Calu3 (cell line): ENCODE results near the gene MNX1. TPM values are rescaled to one million over a fixed set of nuclear protein-coding genes. Genes with fewer than 3 reads are reported as not detected.

Experiments used
- BruUV-seq: library from RNA; stranded (reverse); fragments of 400-500 nt; replicated peaks from 2 replicates; lab custom pipeline; 2021; lab: Mats Ljungman, UMichigan
- CTCF ChIA-PET: fragments of 300-600 bp; sonication (Branson Sonifier 250); formaldehyde crosslinking; loops from one replicate; lab custom pipeline; 2022; ENCODE audit warnings: antibody characterized with exemption; lab: Charles Lee
- DNase-seq: peaks from one replicate; pipeline ENCODE4 v3.0.0; 2022
- H3K27ac Mint-ChIP-seq: one replicate; pipeline ENCODE4 v1.8.0; 2022; ENCODE audit warnings: mixed read lengths; ENCODE audit not compliant: unreplicated experiment
- H3K27me3 Mint-ChIP-seq: one replicate; pipeline ENCODE4 v1.8.0; 2022; ENCODE audit warnings: mixed read lengths; ENCODE audit not compliant: unreplicated experiment
- H3K36me3 Mint-ChIP-seq: one replicate; pipeline ENCODE4 v1.8.0; 2022; ENCODE audit warnings: mild to moderate bottlenecking, moderate library complexity, mixed read lengths; ENCODE audit not compliant: insufficient read depth, unreplicated experiment
- H3K4me1 Mint-ChIP-seq: one replicate; pipeline ENCODE4 v1.8.0; 2022; ENCODE audit warnings: mild to moderate bottlenecking, low read depth, mixed read lengths; ENCODE audit not compliant: unreplicated experiment
- H3K4me3 Mint-ChIP-seq: one replicate; pipeline ENCODE4 v1.8.0; 2022; ENCODE audit warnings: mild to moderate bottlenecking, low read depth, moderate library complexity, mixed read lengths; ENCODE audit not compliant: unreplicated experiment
- H3K9me3 Mint-ChIP-seq: one replicate; pipeline ENCODE4 v1.8.0; 2022; ENCODE audit warnings: low read depth, mixed read lengths; ENCODE audit not compliant: unreplicated experiment
- intact Hi-C: fragments of 100-400 bp; cut with micrococcal nuclease; formaldehyde crosslinking; loops from one replicate; pipeline ENCODE4 v1.10.0; 2022; ENCODE audit not compliant: unreplicated experiment
- total RNA-seq: library from RNA; stranded (reverse); gene quantifications from 2 replicates; pipeline ENCODE4 v1.2.3, GENCODE V29; 2022
- TF ChIP-seq, protein P1 (sequence below): fragments of 200-600 bp; IDR thresholded peaks from one replicate; pipeline ENCODE4 v1.8.0; 2022; ENCODE audit warnings: antibody characterized with exemption; ENCODE audit not compliant: unreplicated experiment

The MNX1 gene
- total RNA-seq, 1 experiment from 2014 or later, result 28.4 TPM

DNA sequence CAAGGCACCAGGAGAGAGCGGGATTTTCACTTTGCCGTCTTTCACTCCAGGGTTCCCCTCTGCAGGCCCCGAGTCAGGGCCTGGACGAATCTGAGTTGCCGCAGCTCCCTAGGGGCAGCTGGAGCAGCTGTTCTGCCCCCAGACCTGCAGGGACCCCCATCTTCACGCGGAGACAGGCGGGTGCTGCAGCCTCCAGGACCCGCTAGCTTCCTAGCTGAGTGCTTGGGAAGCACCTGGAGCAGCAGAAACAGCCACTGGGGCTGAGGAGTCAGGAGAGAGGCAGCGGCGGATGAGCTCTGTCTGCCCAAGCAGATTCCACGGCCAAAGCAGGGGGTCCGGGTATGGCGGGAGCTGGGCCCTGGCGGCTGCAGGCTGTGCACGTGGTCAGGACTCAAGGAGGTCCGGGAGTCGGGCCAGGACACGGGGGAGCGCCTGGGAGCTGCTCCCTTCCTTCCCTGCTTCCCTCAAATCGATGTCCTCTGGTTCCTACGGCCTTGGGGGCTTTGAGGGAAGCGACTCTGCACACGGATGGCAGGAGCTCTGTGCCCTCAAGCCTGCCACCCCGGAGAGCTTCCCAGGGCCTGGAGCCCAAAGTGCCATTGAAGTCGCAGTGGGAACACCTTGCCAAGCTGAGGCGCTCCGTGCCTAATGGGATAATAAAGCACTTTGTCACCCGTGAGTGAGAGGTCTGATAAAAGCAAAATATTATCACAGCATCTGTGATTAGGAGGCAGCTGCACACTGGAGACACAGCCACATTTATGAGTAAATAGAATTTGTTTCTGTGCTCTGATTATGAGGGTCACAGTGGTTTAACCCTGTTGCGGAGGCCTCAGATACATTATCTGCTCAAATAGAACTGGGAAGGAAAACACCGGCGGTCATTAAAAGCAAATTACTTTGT lies 17.2 kb downstream of the MNX1 start:
- intact Hi-C loops, result no loop called here
- peaks cover 7% of the 10 kb centered on the region for H3K36me3 Mint-ChIP-seq
- H3K27ac Mint-ChIP-seq, result no peak overlapping the region
- H3K27me3 Mint-ChIP-seq, result no peaks in the 10 kb centered on the region
- H3K4me3 Mint-ChIP-seq, result no peak overlapping the region
- TF ChIP-seq, protein P1, sequence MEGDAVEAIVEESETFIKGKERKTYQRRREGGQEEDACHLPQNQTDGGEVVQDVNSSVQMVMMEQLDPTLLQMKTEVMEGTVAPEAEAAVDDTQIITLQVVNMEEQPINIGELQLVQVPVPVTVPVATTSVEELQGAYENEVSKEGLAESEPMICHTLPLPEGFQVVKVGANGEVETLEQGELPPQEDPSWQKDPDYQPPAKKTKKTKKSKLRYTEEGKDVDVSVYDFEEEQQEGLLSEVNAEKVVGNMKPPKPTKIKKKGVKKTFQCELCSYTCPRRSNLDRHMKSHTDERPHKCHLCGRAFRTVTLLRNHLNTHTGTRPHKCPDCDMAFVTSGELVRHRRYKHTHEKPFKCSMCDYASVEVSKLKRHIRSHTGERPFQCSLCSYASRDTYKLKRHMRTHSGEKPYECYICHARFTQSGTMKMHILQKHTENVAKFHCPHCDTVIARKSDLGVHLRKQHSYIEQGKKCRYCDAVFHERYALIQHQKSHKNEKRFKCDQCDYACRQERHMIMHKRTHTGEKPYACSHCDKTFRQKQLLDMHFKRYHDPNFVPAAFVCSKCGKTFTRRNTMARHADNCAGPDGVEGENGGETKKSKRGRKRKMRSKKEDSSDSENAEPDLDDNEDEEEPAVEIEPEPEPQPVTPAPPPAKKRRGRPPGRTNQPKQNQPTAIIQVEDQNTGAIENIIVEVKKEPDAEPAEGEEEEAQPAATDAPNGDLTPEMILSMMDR, result no peak
- no peaks in the 10 kb centered on the region for H3K4me1 Mint-ChIP-seq
- CTCF ChIA-PET, result no interaction called here
- no peaks in the 10 kb centered on the region for H3K9me3 Mint-ChIP-seq
- no peak for DNase-seq
- no TSS peak for BruUV-seq

DNA sequence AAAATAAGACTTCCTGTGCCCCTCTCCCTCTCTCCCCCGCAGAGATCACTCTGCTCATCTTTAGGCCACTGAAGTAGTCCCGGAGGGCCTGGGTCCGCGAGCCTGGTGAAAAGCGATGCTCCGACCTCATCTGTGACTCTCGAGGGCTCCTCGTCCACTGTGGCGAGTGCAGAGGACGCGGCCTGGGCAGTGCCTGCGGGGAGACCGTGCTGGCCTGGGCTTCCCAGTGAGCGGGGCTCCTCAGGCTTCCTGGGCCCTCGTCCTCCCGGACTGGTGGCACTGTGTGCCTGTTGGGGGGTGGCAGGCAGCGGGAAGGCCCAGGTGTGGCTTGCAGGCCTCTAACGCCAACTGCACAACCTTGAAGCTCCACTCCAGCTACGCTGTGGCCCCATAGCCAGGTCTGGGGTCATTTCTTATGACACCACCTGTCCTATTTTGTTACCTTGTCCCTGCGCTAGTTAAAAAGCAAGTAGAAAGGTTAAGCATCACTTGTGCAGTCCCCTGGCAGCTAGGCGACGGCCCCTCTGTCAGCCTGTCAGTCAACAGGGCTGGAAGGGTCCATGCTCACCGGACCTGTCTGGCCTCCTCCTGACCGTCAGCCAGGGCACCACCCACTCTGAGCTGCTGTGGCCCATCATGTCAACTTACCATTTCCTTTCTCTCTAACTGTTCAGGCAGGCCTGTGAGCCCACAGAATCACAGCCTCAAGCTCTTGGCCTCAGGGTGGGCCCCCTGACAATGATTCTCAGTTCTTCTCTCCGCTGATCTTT lies 20.5 kb downstream of the MNX1 start:
- no peaks in the 10 kb centered on the region for H3K4me1 Mint-ChIP-seq
- TF ChIP-seq, protein P1, result no peak
- intact Hi-C loops, result no loop called here
- CTCF ChIA-PET, result interaction anchor here (0.5 kb wide), 1 partner anchor 252 kb away, joined by 4 read pairs; no protein-coding TSS in a partner anchor
- no peaks in the 10 kb centered on the region for H3K27me3 Mint-ChIP-seq
- peaks cover 15% of the 10 kb centered on the region for H3K36me3 Mint-ChIP-seq
- H3K27ac Mint-ChIP-seq, result no peak overlapping the region
- DNase-seq, result no peak
- no peaks in the 10 kb centered on the region for H3K9me3 Mint-ChIP-seq
- H3K4me3 Mint-ChIP-seq, result no peak overlapping the region
- BruUV-seq, result no TSS peak

DNA sequence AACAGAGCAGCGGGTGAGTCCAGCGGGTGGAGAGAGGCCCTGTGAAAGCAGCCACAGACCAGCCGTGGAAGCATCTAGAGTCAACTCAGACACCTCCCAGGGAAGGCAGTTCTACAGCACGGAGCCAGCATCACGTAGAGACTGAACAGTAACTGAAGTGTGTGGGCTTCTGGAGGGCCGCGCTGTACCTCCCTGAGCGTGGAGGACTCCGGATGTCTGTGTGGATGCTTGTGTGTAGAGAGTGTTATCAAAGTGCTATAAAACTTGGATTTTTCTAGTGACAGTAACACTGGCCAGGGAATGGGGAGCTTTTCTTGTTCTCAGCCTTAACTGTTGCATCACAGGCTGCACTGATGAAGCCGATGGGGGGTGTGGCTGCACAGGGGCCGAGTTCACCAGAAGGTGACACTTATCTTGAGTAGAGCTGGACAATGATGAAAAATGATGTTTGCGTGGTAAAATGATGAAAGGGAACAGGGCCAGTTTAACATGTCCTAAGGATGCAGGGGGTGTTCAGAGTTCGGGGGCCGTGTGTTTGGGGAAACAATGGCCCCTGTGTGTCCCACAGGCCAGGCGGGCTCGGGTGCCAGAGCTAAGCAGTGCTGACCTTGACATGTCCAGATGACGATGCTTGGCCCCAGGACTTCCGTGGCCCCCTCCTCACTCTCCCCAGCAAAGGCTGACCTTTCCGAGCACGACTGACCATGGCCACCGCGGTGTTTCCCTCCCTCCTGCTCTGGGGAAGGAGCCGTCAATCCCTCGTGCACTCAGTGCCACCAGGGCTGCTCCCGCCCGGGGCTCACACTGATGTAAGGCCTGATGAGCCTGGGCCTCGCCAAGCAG lies 21.9 kb downstream of the MNX1 start:
- no peak for DNase-seq
- BruUV-seq, result no TSS peak
- no peak overlapping the region for H3K4me3 Mint-ChIP-seq
- H3K27ac Mint-ChIP-seq, result no peak overlapping the region
- peaks cover 15% of the 10 kb centered on the region for H3K36me3 Mint-ChIP-seq
- H3K4me1 Mint-ChIP-seq, result no peaks in the 10 kb centered on the region
- TF ChIP-seq, protein P1, result no peak
- intact Hi-C loops, result no loop called here
- CTCF ChIA-PET, result interaction anchor here (1.2 kb wide), 1 partner anchor 13 kb away, joined by 3 read pairs; no protein-coding TSS in a partner anchor
- no peaks in the 10 kb centered on the region for H3K27me3 Mint-ChIP-seq
- H3K9me3 Mint-ChIP-seq, result no peaks in the 10 kb centered on the region

DNA sequence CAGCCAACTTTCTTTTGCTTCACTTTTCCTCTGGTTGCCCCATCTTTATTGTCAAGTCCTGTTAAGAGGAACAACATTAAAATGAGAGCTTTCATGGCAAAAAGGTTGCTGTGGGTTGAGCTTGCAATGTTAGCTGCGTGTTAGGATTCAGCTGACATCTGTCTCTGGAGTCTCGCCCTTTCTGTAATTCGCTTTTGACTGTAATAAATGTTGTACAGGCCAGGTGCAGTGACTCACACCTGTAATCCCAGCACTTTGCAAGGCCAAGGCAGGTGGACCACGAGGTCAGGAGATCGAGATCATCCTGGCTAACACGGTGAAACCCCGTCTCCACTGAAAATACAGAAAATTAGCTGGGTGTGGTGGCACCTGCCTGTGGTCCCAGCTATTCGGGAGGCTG lies 24.1 kb downstream of the MNX1 start:
- CTCF ChIA-PET, result no interaction called here
- no peak for DNase-seq
- Mint-ChIP-seq H3K27ac (no peak overlapping the region), H3K4me3 (no peak overlapping the region), H3K36me3 (peaks cover 15% of the 10 kb centered on the region), H3K4me1 (no peaks in the 10 kb centered on the region), H3K9me3 (no peaks in the 10 kb centered on the region), H3K27me3 (no peaks in the 10 kb centered on the region)
- no TSS peak for BruUV-seq
- TF ChIP-seq, protein P1, result no peak
- intact Hi-C loops, result no loop called here
